SK-N-SH treated with all-trans-retinoic acid at 6 μM for 48 hours (cell line): ENCODE results near the gene GLIS1.

ENCODE experiments used
- ATAC-seq: fragments of 200-7000 bp; cut with Tn5 transposase; 3 replicates; pipeline ENCODE4 v1.9.1; 2020; ENCODE audit warnings: mild to moderate bottlenecking, moderate library complexity
- ARNTL ChIP-seq: fragments of 450-650 bp; formaldehyde crosslinking; IDR thresholded peaks from 2 replicates; pipeline ENCODE4 v1.5.0; 2020; ENCODE audit warnings: low read depth, mild to moderate bottlenecking, moderate library complexity, borderline replicate concordance
- BACH2 ChIP-seq: fragments of 250-450 bp; sonication (Bioruptor Pico); IDR thresholded peaks from 2 replicates; pipeline ENCODE4 v1.9.0; 2021; ENCODE audit warnings: mild to moderate bottlenecking, borderline replicate concordance
- CREB5 ChIP-seq: fragments of 250-450 bp; sonication (Bioruptor Pico); IDR thresholded peaks from 2 replicates; pipeline ENCODE4 v1.5.1; 2020; ENCODE audit warnings: low read depth, mild to moderate bottlenecking, moderate library complexity
- CSDC2 ChIP-seq: fragments of 250-450 bp; sonication (Bioruptor Pico); IDR thresholded peaks from 2 replicates; pipeline ENCODE4 v1.5.0; 2020; ENCODE audit warnings: mild to moderate bottlenecking, moderate library complexity
- CSRNP3 ChIP-seq: fragments of 250-450 bp; sonication (Bioruptor Pico); IDR thresholded peaks from 2 replicates; pipeline ENCODE4 v1.5.1; 2021; ENCODE audit warnings: mild to moderate bottlenecking, moderate library complexity
- ESRRG ChIP-seq: fragments of 250-450 bp; sonication (Bioruptor Pico); IDR thresholded peaks from 2 replicates; pipeline ENCODE4 v1.6.1; 2021; ENCODE audit warnings: mild to moderate bottlenecking
- GLIS3 ChIP-seq: fragments of 250-450 bp; sonication (Bioruptor Pico); IDR thresholded peaks from 2 replicates; pipeline ENCODE4 v1.5.0; 2020; ENCODE audit warnings: mild to moderate bottlenecking, moderate library complexity
- ISL1 ChIP-seq: fragments of 250-450 bp; sonication (Bioruptor Pico); IDR thresholded peaks from 2 replicates; pipeline ENCODE4 v2.1.2; 2022; ENCODE audit warnings: mild to moderate bottlenecking, moderate library complexity
- OSR1 ChIP-seq: fragments of 250-450 bp; sonication (Bioruptor Pico); IDR thresholded peaks from 2 replicates; pipeline ENCODE4 v1.8.0; 2022; ENCODE audit warnings: moderate library complexity, mild to moderate bottlenecking, inconsistent platforms
- POU6F1 ChIP-seq: fragments of 250-450 bp; sonication (Bioruptor Pico); IDR thresholded peaks from 2 replicates; pipeline ENCODE4 v1.8.0; 2021; ENCODE audit warnings: low read depth, mild to moderate bottlenecking, moderate library complexity, borderline replicate concordance
- RARB ChIP-seq: fragments of 250-450 bp; sonication (Bioruptor Pico); IDR thresholded peaks from 2 replicates; pipeline ENCODE4 v1.8.0; 2021; ENCODE audit warnings: mild to moderate bottlenecking, moderate library complexity
- SNAI2 ChIP-seq: fragments of 250-450 bp; sonication (Bioruptor Pico); IDR thresholded peaks from 2 replicates; pipeline ENCODE4 v1.5.0; 2020; ENCODE audit warnings: mild to moderate bottlenecking, moderate library complexity
- TCF4 ChIP-seq: fragments of 250-450 bp; sonication (Bioruptor Pico); IDR thresholded peaks from 2 replicates; pipeline ENCODE4 v1.8.0; 2021; ENCODE audit warnings: mild to moderate bottlenecking, moderate library complexity, borderline replicate concordance
- TOX ChIP-seq: fragments of 250-450 bp; sonication (Bioruptor Pico); IDR thresholded peaks from 2 replicates; pipeline ENCODE4 v1.8.0; 2021; ENCODE audit warnings: mild to moderate bottlenecking, moderate library complexity, borderline replicate concordance
- TSHZ2 ChIP-seq: fragments of 250-450 bp; sonication (Bioruptor Pico); IDR thresholded peaks from 2 replicates; pipeline ENCODE4 v1.5.0; 2020; ENCODE audit warnings: mild to moderate bottlenecking, moderate library complexity
- ZC3H10 ChIP-seq: fragments of 250-450 bp; sonication (Bioruptor Pico); IDR thresholded peaks from 2 replicates; pipeline ENCODE4 v1.5.1; 2021; ENCODE audit warnings: mild to moderate bottlenecking, moderate library complexity
- ZFP3 ChIP-seq: fragments of 250-450 bp; sonication (Bioruptor Pico); IDR thresholded peaks from 2 replicates; pipeline ENCODE4 v1.5.0; 2020; ENCODE audit warnings: mild to moderate bottlenecking, moderate library complexity
- ZNF70 ChIP-seq: fragments of 450-650 bp; formaldehyde crosslinking; IDR thresholded peaks from 2 replicates; pipeline ENCODE4 v1.5.0; 2020; ENCODE audit warnings: mild to moderate bottlenecking, moderate library complexity
- ZNF8 ChIP-seq: fragments of 450-650 bp; formaldehyde crosslinking; IDR thresholded peaks from 2 replicates; pipeline ENCODE4 v1.5.0; 2020; ENCODE audit warnings: mild to moderate bottlenecking, moderate library complexity

The GLIS1 gene

GRCh38 chr1:53777272-53777671 lies 38.3 kb upstream of the GLIS1 start:
- TF ChIP-seq TOX (no peak), ZNF8 (CRISPR knock-in tag) (no peak), ESRRG (CRISPR knock-in tag) (no peak), CSRNP3 (no peak), OSR1 (CRISPR knock-in tag) (no peak), ARNTL (CRISPR knock-in tag) (no peak), TCF4 (CRISPR knock-in tag) (no peak), CSDC2 (no peak), ZNF70 (CRISPR knock-in tag) (no peak), ZC3H10 (CRISPR knock-in tag) (no peak), BACH2 (CRISPR knock-in tag) (no peak), ISL1 (CRISPR knock-in tag) (no peak), TSHZ2 (CRISPR knock-in tag) (no peak), POU6F1 (no peak), CREB5 (CRISPR knock-in tag) (no peak), SNAI2 (CRISPR knock-in tag) (no peak), ZFP3 (CRISPR knock-in tag) (no peak)
- TF ChIP-seq, all 23 proteins: peak for 0
- no peak for ATAC-seq

- TF ChIP-seq GLIS3 (CRISPR knock-in tag) (no peak), BACH2 (CRISPR knock-in tag) (no peak), SNAI2 (CRISPR knock-in tag) (no peak), ESRRG (CRISPR knock-in tag) (no peak), ISL1 (CRISPR knock-in tag) (no peak), TCF4 (CRISPR knock-in tag) (no peak), CSRNP3 (no peak), TSHZ2 (CRISPR knock-in tag) (no peak), RARB (CRISPR knock-in tag) (no peak), ARNTL (CRISPR knock-in tag) (no peak)
- no peak for ATAC-seq
These were observed 32.7 kb upstream of the GLIS1 start for GRCh38 chr1:53771648-53772047.
